Parathyroid adenoma (tissue), 2 donors: ENCODE results near the gene FN1.

Source experiments
- H2AFZ ChIP-seq: fragments of 300-600 bp; sonication (generic); one replicate; pipeline ENCODE4 v1.7.0; 2017; ENCODE audit warnings: antibody characterized with exemption, mild to moderate bottlenecking
- H3K27ac ChIP-seq: fragments of 300-600 bp; sonication (generic); one replicate; pipeline ENCODE4 v1.7.0; 2017
- H3K27me3 ChIP-seq: fragments of 300-600 bp; sonication (generic); one replicate; pipeline ENCODE4 v1.7.0; 2017; ENCODE audit warnings: low read length; ENCODE audit not compliant: control insufficient read depth, insufficient read depth
- H3K36me3 ChIP-seq: fragments of 300-600 bp; sonication (generic); one replicate; pipeline ENCODE4 v1.7.0; 2017; ENCODE audit warnings: low read length; ENCODE audit not compliant: control insufficient read depth, insufficient read depth
- H3K4me1 ChIP-seq: fragments of 300-600 bp; sonication (generic); one replicate; pipeline ENCODE4 v1.7.0; 2017; ENCODE audit warnings: control low read depth
- H3K4me2 ChIP-seq: fragments of 300-600 bp; sonication (generic); one replicate; pipeline ENCODE4 v1.7.0; 2017; ENCODE audit warnings: low read length
- H3K4me3 ChIP-seq: fragments of 300-600 bp; sonication (generic); one replicate; pipeline ENCODE4 v1.7.0; 2017; ENCODE audit warnings: low read depth, low read length
- H3K79me2 ChIP-seq: fragments of 300-600 bp; sonication (generic); one replicate; pipeline ENCODE4 v1.7.0; 2017; ENCODE audit warnings: control low read depth
- H3K9ac ChIP-seq: fragments of 300-600 bp; sonication (generic); one replicate; pipeline ENCODE4 v1.7.0; 2017; ENCODE audit warnings: mild to moderate bottlenecking
- H3K9me3 ChIP-seq: fragments of 300-600 bp; sonication (generic); one replicate; pipeline ENCODE4 v1.7.0; 2017; ENCODE audit warnings: low read length; ENCODE audit not compliant: control insufficient read depth
- TF ChIP-seq, protein P1 (sequence below): fragments of 300-600 bp; sonication (generic); IDR thresholded peaks from one replicate; pipeline ENCODE4 v1.7.0; 2017; ENCODE audit warnings: antibody characterized with exemption, mild to moderate bottlenecking
- donor health status: primary hyperparathyroidism.

The FN1 gene

DNA sequence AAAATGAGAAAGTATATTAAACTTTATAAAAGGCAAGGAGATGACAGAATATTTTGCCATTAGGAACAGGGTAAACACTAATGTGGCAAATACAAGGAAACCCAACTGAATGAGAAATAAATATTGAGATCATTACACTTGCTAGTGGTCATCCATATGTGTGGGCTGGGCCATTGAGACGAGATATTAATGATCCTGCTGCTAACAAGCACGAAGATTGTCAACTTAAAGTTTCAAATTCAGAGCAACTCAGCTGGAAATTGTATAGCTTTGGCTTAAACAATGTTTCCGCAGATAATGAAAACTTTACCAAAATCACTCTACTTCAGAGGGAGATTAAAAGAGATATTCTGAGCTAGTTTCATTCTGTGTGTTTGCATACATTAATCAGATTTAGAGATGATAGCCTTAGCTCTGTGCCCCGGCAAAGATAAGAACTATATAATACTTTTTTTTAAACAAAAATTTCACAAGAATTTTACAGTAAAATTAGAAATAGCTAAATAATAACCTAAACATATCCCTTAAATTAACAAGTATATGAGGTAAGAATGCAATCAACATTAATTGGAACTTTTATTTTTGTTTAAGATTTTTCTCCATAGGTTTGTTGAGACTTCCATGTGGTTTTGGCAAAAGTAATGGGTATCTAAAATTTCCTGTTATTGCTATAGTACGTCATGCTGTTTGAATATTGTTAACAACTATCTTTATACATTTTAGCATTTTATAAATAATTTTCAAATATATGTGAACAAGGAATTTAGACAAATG lies 40.0 kb downstream of the FN1 start:
- no peak overlapping the region for H3K27ac ChIP-seq
- TF ChIP-seq, protein P1, sequence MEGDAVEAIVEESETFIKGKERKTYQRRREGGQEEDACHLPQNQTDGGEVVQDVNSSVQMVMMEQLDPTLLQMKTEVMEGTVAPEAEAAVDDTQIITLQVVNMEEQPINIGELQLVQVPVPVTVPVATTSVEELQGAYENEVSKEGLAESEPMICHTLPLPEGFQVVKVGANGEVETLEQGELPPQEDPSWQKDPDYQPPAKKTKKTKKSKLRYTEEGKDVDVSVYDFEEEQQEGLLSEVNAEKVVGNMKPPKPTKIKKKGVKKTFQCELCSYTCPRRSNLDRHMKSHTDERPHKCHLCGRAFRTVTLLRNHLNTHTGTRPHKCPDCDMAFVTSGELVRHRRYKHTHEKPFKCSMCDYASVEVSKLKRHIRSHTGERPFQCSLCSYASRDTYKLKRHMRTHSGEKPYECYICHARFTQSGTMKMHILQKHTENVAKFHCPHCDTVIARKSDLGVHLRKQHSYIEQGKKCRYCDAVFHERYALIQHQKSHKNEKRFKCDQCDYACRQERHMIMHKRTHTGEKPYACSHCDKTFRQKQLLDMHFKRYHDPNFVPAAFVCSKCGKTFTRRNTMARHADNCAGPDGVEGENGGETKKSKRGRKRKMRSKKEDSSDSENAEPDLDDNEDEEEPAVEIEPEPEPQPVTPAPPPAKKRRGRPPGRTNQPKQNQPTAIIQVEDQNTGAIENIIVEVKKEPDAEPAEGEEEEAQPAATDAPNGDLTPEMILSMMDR, result no peak

DNA sequence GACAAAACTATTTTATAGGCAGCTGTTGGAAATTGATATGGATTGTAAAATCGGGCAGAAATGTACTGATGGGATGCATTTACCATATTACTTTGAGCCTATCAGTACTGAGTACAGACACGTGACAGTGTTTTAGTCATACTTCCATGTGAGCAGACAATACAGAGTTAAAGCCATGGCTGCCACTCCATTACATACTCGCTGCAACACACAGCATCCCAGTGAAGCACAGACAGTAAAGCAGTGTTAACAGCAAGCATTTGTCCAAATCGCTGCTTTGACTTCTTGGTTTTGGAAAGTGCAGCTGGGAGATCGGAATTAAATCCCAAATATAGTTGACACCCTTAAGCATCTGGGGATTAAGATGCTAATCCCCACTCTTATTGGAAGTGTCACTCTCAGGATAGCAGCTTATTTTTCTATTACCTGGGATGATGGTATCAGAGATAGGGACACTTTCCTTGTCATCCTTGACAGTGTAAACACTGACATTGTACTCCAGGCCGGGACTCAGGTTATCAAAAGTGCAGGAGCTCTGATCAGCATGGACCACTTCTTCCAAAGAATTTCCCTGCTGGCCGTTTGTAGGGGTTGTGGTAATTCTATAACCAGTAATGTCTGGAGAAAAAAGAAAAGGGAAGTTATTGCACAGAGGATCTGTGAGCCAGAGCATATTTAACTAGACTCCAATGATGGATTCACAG lies 41.6 kb downstream of the FN1 start:
- Histone ChIP-seq H3K36me3 (no peaks in the 10 kb centered on the region), H3K4me2 (no peak overlapping the region), H3K27ac (no peak overlapping the region), H3K4me1 (no peaks in the 10 kb centered on the region), H3K9ac (no peak overlapping the region), H3K9me3 (no peaks in the 10 kb centered on the region), H3K4me3 (no peak overlapping the region), H3K79me2 (no peaks in the 10 kb centered on the region), H3K27me3 (no peaks in the 10 kb centered on the region), H2AFZ (no peak overlapping the region)
- TF ChIP-seq, protein P1, result no peak

More for the DNA sequence above, 40.0 kb downstream of the FN1 start:
- H3K4me2 ChIP-seq, result no peak overlapping the region
- no peaks in the 10 kb centered on the region for H3K36me3 ChIP-seq
- H2AFZ ChIP-seq, result no peak overlapping the region
- H3K79me2 ChIP-seq, result no peaks in the 10 kb centered on the region
- H3K4me3 ChIP-seq, result no peak overlapping the region
- no peaks in the 10 kb centered on the region for H3K4me1 ChIP-seq
- H3K9ac ChIP-seq, result no peak overlapping the region
- no peaks in the 10 kb centered on the region for H3K27me3 ChIP-seq
- no peaks in the 10 kb centered on the region for H3K9me3 ChIP-seq

DNA sequence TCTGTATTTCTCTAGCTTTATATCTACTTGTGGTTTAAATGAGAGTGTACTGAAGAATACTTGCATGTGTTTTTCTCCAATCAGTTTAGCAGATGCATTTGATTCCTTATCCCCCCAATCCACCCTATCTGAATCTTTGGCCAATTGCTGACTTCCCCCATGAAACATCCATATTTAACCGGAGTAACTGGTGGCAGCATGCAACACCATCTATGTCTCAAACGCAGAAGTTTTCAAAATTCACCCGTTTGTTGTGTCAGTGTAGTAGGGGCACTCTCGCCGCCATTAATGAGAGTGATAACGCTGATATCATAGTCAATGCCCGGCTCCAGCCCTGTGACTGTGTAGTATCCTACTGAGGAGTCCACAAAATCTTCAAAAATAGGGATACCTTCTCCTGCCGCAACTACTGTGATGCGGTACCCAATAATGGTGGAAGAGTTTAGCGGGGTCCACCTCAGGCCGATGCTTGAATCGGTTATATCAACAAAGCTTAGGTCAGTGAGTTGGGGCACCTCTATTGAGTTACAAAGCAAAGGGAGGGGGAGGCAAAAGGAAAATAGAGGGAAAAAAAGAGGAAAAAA lies 43.1 kb downstream of the FN1 start:
- Histone ChIP-seq H3K4me1 (no peaks in the 10 kb centered on the region), H3K27ac (no peak overlapping the region), H3K9me3 (no peaks in the 10 kb centered on the region), H3K27me3 (no peaks in the 10 kb centered on the region), H3K4me2 (no peak overlapping the region), H3K4me3 (no peak overlapping the region), H3K79me2 (no peaks in the 10 kb centered on the region), H3K9ac (no peak overlapping the region), H3K36me3 (no peaks in the 10 kb centered on the region), H2AFZ (no peak overlapping the region)
- TF ChIP-seq, protein P1, result no peak

DNA sequence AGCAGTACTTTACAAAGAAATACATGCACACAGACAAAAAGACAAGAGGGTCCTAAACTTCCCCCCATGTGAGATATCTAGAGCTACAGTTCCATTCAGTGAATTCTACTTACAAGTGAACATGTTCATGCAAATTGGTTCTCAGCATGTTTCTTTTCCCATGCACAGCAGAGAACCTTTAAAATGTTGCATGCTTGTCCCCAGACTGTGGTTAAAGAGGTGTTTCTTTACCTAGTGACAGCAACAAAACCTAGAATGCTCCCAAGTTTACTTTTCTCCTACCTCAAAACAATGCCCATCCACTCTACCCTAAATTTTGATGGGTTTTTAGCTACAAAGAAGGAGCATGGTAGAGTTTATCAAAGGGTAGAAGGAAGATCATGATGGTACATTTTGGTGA lies 43.7 kb downstream of the FN1 start:
- H3K79me2 ChIP-seq, result no peaks in the 10 kb centered on the region
- H2AFZ ChIP-seq, result no peak overlapping the region
- TF ChIP-seq, protein P1, result no peak
- no peaks in the 10 kb centered on the region for H3K9me3 ChIP-seq
- no peaks in the 10 kb centered on the region for H3K27me3 ChIP-seq
- no peaks in the 10 kb centered on the region for H3K36me3 ChIP-seq
- no peak overlapping the region for H3K9ac ChIP-seq
- no peaks in the 10 kb centered on the region for H3K4me1 ChIP-seq
- H3K4me2 ChIP-seq, result no peak overlapping the region
- no peak overlapping the region for H3K27ac ChIP-seq
- no peak overlapping the region for H3K4me3 ChIP-seq
